Progenitor cell of endocrine pancreas (in vitro differentiated cells): ENCODE measurements around the gene BTNL8. TPM values are rescaled to one million over a fixed set of nuclear protein-coding genes. Genes with fewer than 3 reads are reported as not detected.

Source experiments
- DNase-seq: peaks from one replicate; pipeline ENCODE4 v3.0.0; 2021; ENCODE audit warnings: low spot score; ENCODE audit not compliant: unreplicated experiment
- H3K27ac Mint-ChIP-seq: 2 replicates; pipeline ENCODE4 v1.8.0; 2021; ENCODE audit warnings: mild to moderate bottlenecking, moderate library complexity, mixed read lengths
- H3K27me3 Mint-ChIP-seq: 2 replicates; pipeline ENCODE4 v1.8.0; 2021; ENCODE audit warnings: mixed read lengths
- H3K36me3 Mint-ChIP-seq: 2 replicates; pipeline ENCODE4 v1.8.0; 2022; ENCODE audit warnings: mixed read lengths; ENCODE audit not compliant: insufficient read depth
- H3K4me1 Mint-ChIP-seq: 2 replicates; pipeline ENCODE4 v1.8.0; 2021; ENCODE audit warnings: low read depth, mixed read lengths
- H3K4me3 Mint-ChIP-seq: 2 replicates; pipeline ENCODE4 v1.8.0; 2021; ENCODE audit warnings: low read depth, mild to moderate bottlenecking, moderate library complexity, mixed read lengths
- H3K9me3 Mint-ChIP-seq: 2 replicates; pipeline ENCODE4 v1.8.0; 2021; ENCODE audit warnings: low read depth, mixed read lengths
- total RNA-seq: library from RNA; stranded (reverse); gene quantifications from 2 replicates; pipeline ENCODE4 v1.2.1, GENCODE V29; 2021
- TF ChIP-seq, protein P1 (sequence below): fragments of 200-600 bp; sonication (generic); IDR thresholded peaks from one replicate; pipeline ENCODE4 v1.5.0; 2021; ENCODE audit warnings: antibody characterized with exemption, mild to moderate bottlenecking; ENCODE audit not compliant: unreplicated experiment

Gene BTNL8
- total RNA-seq, 1 donor from 2014 or later, result not detected

DNA sequence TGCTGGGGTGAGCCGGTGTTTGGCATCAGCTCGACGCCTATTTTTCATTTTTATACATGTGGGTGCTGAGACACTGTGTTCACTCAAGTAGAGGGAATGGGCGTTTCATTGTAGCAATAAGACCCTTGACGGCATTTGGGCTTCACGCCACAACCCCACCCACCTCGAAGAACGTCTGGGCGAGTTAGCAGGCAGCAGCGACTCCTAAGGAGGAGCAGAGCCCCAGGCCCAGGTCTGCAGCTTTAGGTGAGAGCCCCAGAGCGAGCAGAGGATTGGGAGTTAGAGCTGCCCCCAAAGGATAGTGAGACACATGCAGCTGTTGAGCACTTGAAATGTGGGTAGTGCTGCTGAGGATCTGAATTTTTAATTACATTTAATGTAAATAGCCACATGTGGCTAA lies 36.3 kb upstream of the BTNL8 start:
- H3K4me1 Mint-ChIP-seq, result peaks cover 8% of the 10 kb centered on the region
- H3K36me3 Mint-ChIP-seq, result peaks cover 17% of the 10 kb centered on the region
- no peak for DNase-seq
- H3K27ac Mint-ChIP-seq, result peak overlapping the region; percentile 33
- H3K4me3 Mint-ChIP-seq, result peak overlapping the region; percentile 45
- H3K27me3 Mint-ChIP-seq, result peaks cover 19% of the 10 kb centered on the region
- H3K9me3 Mint-ChIP-seq, result peaks cover 11% of the 10 kb centered on the region
- TF ChIP-seq, protein P1, sequence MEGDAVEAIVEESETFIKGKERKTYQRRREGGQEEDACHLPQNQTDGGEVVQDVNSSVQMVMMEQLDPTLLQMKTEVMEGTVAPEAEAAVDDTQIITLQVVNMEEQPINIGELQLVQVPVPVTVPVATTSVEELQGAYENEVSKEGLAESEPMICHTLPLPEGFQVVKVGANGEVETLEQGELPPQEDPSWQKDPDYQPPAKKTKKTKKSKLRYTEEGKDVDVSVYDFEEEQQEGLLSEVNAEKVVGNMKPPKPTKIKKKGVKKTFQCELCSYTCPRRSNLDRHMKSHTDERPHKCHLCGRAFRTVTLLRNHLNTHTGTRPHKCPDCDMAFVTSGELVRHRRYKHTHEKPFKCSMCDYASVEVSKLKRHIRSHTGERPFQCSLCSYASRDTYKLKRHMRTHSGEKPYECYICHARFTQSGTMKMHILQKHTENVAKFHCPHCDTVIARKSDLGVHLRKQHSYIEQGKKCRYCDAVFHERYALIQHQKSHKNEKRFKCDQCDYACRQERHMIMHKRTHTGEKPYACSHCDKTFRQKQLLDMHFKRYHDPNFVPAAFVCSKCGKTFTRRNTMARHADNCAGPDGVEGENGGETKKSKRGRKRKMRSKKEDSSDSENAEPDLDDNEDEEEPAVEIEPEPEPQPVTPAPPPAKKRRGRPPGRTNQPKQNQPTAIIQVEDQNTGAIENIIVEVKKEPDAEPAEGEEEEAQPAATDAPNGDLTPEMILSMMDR, result no peak

DNA sequence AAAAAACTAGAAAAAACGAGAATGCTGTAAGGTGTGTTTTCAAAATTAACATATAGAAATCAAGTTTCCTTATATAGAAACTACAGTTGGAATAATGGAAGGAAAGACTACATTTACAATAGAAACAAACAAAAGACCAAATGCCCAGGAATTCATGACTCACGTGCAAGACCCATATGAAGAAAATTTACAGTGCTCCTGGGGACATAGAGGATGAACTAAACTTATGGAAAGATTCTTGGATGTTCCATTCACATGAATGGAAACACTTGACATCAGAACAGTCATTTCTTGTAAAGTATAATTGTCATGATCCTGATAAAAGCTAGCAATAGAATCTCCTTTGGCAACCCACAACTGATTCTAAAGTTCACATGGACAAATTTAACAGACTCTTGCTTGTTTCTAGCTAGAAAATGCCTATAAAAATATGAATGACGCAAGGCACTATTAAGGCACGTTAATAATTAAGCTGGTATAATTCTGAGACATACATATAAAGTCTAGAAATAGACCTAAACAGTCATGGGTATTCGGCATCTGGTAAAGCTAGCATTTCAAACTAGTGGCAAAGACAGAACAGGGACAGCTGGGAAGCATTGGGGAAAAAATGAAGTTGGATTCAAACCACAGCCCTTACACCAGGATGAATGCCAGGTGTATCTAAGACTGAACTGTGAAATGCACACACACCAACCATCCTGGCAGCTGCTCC lies 32.8 kb upstream of the BTNL8 start:
- DNase-seq, result no peak
- Mint-ChIP-seq H3K27me3 (peaks cover 29% of the 10 kb centered on the region), H3K9me3 (no peaks in the 10 kb centered on the region), H3K4me1 (no peaks in the 10 kb centered on the region), H3K4me3 (no peak overlapping the region), H3K27ac (no peak overlapping the region), H3K36me3 (no peaks in the 10 kb centered on the region)
- TF ChIP-seq, protein P1, result no peak

DNA sequence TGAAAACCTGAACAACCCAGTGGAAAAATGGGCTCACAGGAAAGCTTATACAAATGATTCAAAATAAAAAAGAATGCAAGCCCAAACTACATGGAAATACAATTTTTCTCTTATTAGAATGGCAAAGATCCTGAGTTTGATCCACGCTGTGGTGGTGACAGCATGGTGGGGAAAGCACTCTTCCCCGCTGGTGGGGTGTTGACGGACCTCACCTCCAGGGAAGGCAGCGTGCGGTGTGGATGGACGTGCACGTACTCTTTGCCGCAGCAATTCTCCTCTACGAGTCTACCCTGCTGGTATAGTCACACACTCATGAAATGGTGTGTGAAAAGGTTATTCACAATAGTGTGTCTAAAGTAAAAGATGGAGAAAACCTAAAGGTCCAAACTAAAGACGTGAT lies 32.0 kb upstream of the BTNL8 start:
- Mint-ChIP-seq H3K4me1 (no peaks in the 10 kb centered on the region), H3K36me3 (no peaks in the 10 kb centered on the region), H3K9me3 (no peaks in the 10 kb centered on the region), H3K27me3 (peaks cover 29% of the 10 kb centered on the region), H3K27ac (no peak overlapping the region), H3K4me3 (no peak overlapping the region)
- DNase-seq, result no peak
- TF ChIP-seq, protein P1, result no peak

DNA sequence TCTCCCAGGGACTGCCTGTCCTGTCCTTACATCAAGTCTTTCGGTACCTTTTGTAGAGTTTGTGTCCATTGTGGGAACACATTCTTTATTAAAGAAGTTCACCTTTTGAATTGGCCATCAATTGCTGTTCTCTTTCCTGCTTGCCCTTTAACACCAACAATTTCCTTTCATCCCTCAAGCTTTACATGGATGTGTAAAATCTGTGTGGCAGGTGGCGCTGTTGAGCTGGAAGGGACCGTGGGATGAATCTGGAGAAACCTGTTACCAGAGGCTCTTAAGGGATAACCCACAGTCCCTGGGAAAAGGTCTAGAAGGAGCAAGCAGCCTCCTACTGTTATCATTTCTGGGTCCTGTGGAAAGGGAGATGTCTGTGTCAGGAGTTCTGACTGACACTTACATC lies 30.0 kb upstream of the BTNL8 start:
- Mint-ChIP-seq H3K9me3 (no peaks in the 10 kb centered on the region), H3K27me3 (peaks cover 31% of the 10 kb centered on the region), H3K4me3 (no peak overlapping the region), H3K36me3 (no peaks in the 10 kb centered on the region), H3K4me1 (no peaks in the 10 kb centered on the region), H3K27ac (no peak overlapping the region)
- peak; percentile 81 for DNase-seq
- TF ChIP-seq, protein P1, result peak; percentile 80

DNA sequence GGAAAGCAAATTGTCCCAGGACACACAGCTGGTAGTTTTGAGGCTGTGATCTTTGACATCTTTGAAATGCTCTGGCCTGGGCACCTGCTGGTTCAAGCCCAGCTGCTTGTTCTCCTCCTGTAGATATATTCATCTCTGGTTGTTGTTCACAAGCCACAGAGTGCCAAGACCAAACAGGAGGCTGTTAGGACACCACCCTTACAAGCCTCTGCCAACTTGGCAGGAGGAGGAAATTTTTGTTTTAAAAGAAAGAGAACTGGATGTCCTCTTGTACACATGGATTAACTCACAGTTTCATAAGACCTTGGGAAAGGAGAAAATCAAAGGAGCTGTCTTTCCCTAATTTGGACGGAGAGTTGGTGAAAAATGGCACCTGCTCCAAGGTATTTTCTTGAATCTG lies 29.4 kb upstream of the BTNL8 start:
- H3K9me3 Mint-ChIP-seq, result no peaks in the 10 kb centered on the region
- no peaks in the 10 kb centered on the region for H3K36me3 Mint-ChIP-seq
- DNase-seq, result no peak
- H3K4me1 Mint-ChIP-seq, result no peaks in the 10 kb centered on the region
- TF ChIP-seq, protein P1, result no peak
- peaks cover 31% of the 10 kb centered on the region for H3K27me3 Mint-ChIP-seq
- no peak overlapping the region for H3K4me3 Mint-ChIP-seq
- H3K27ac Mint-ChIP-seq, result no peak overlapping the region
